ENCODE results near the gene OXLD1.

GRCh38 chr17:81688616-81689015, 22.2 kb upstream of the OXLD1 start:
- TF ChIP-seq CTCF (IDR thresholded peaks at IDR 0.05) (no peak), POLR2AphosphoS5 (IDR thresholded peaks at IDR 0.05; ENCODE audit: low read depth, low read length) (no peak), REST (IDR thresholded peaks at IDR 0.05; ENCODE audit: insufficient read depth in 1 of 2, low read depth in 2 of 2, low read length in 1 of 2) (no peak)

All from Panc1 (cell line).